Sigmoid colon (tissue), 7 donors: ENCODE data around the gene IRGQ. TPM values are rescaled to one million over a fixed set of nuclear protein-coding genes. Genes with fewer than 3 reads are reported as not detected.

Experiments used
- DNase-seq: peaks from one replicate; pipeline ENCODE4 v3.0.0-alpha.2; 2019
- H3K27ac ChIP-seq, 4 donors: fragments of 200-600 bp; sonication (generic); one replicate each; pipeline ENCODE4 v1.5.1; 2016 to 2019; ENCODE audit warnings: mild to moderate bottlenecking in 1 of 4
- H3K27me3 ChIP-seq, 3 donors: fragments of 200-600 bp; sonication (generic); one replicate each; pipeline ENCODE4 v1.5.1; 2019; ENCODE audit warnings: mild to moderate bottlenecking in 1 of 3
- H3K36me3 ChIP-seq, 4 donors: fragments of 200-600 bp; sonication (generic); one replicate each; pipeline ENCODE4 v1.5.1; 2016 to 2019
- H3K4me1 ChIP-seq, 4 donors: fragments of 200-600 bp; sonication (generic); one replicate each; pipeline ENCODE4 v1.5.1; 2017 to 2019
- H3K4me3 ChIP-seq, 4 donors: fragments of 200-600 bp; sonication (generic); one replicate each; pipeline ENCODE4 v1.5.1; 2017 to 2019; ENCODE audit warnings: mild to moderate bottlenecking in 2 of 4, moderate library complexity in 1 of 4
- H3K9me3 ChIP-seq, 4 donors: fragments of 200-600 bp in 3 of 4; sonication (generic) in 3 of 4; one replicate each; pipeline versions ENCODE4 v1.5.1 to v1.6.1; 2013 to 2019
- CTCF ChIP-seq, 4 experiments: fragments of 450-650 bp in 3 of 4; fragments of 200-600 bp in 1 of 4; IDR thresholded peaks; one replicate each; pipeline ENCODE4 v1.5.1; 2016 to 2019; ENCODE audit warnings: antibody characterized with exemption in 4 of 4, mild to moderate bottlenecking in 3 of 4, moderate library complexity in 2 of 4
- EP300 ChIP-seq, 4 donors: sonication (generic); formaldehyde crosslinking; IDR thresholded peaks; one replicate each; pipeline ENCODE4 v1.6.1; 2017; ENCODE audit warnings: antibody characterized with exemption in 4 of 4
- POLR2A ChIP-seq, 2 donors: fragments of 450-650 bp; IDR thresholded peaks; one replicate each; pipeline ENCODE4 v1.6.1; 2016; ENCODE audit warnings: antibody characterized with exemption in 2 of 2, mild to moderate bottlenecking in 2 of 2, moderate library complexity in 2 of 2
- POLR2AphosphoS5 ChIP-seq, 4 donors: sonication (generic); formaldehyde crosslinking; IDR thresholded peaks; one replicate each; pipeline ENCODE4 v1.6.1; 2017; ENCODE audit warnings: antibody characterized with exemption in 4 of 4
- WGBS, 2 donors: extraction: QIAGEN DNeasy Blood & Tissue Kit; methylation state at CpG; one replicate each; pipeline ENCODE4 v1.1.7; 2013; 5-methylcytosine and 5-hydroxymethylcytosine counted together
- intact Hi-C: fragments of 100-400 bp; cut with DNase I; formaldehyde crosslinking; loops from one replicate; pipeline ENCODE4 v1.15.1; 2023
- polyA plus RNA-seq, 3 donors: library from polyadenylated mRNA; stranded (reverse); fragments of 200-250 nt; gene quantifications; one replicate each; pipeline ENCODE4 v1.2.3, GENCODE V29; 2013
- total RNA-seq, 4 donors: library from RNA; depleted of rRNA; stranded (reverse); fragments of >200 nt; gene quantifications; one replicate each; pipeline ENCODE4 v1.1.0, GENCODE V29; 2016
- donor health status: healthy with polysubstance abuse.
- donor health status: Bipolar disorder and iron deficiency.
- donor health status: healthy.

Gene IRGQ
- total and polyA plus RNA-seq, 7 donors = 3.9 to 24.4 (median 13.5) TPM

GRCh38 chr19:43545276-43545675, 50.7 kb downstream of the IRGQ start:
- H3K27me3 ChIP-seq = no peaks in the 10 kb centered on the region
- no peak for DNase-seq
- H3K4me3 ChIP-seq = no peak overlapping the region
- no peaks in the 10 kb centered on the region for H3K4me1 ChIP-seq
- H3K27ac ChIP-seq = no peak overlapping the region
- TF ChIP-seq EP300 (IDR thresholded peaks at IDR 0.05) (no peak), POLR2AphosphoS5 (IDR thresholded peaks at IDR 0.05) (no peak), CTCF (IDR thresholded peaks at IDR 0.05) (no peak), POLR2A (IDR thresholded peaks at IDR 0.05) (no peak)
- no peaks in the 10 kb centered on the region for H3K9me3 ChIP-seq
- WGBS, 2 donors = 87 to 88% methylated on average over 5 of the region's 5 CpGs
- peaks cover 0 to 76% (median 32%) of the 10 kb centered on the region in 4 donors for H3K36me3 ChIP-seq
- intact Hi-C loops = no loop called here

- Histone ChIP-seq H3K9me3 (peaks cover 0 to 2% (median 0%) of the 10 kb centered on the region in 4 donors), H3K27me3 (no peaks in the 10 kb centered on the region), H3K27ac (no peak overlapping the region), H3K36me3 (peaks cover 0 to 80% (median 31%) of the 10 kb centered on the region in 4 donors), H3K4me3 (no peak overlapping the region), H3K4me1 (no peaks in the 10 kb centered on the region)
- TF ChIP-seq POLR2AphosphoS5 (IDR thresholded peaks at IDR 0.05) (no peak), CTCF (IDR thresholded peaks at IDR 0.05) (no peak), EP300 (IDR thresholded peaks at IDR 0.05) (no peak), POLR2A (IDR thresholded peaks at IDR 0.05) (no peak)
- intact Hi-C loops = no loop called here
- no peak for DNase-seq
- WGBS, 2 donors = 98% methylated on average over 9 of the region's 9 CpGs
Measured at GRCh38 chr19:43544077-43544476, 51.9 kb downstream of the IRGQ start.

- Histone ChIP-seq H3K4me3 (no peak overlapping the region), H3K36me3 (peaks cover 0 to 83% (median 41%) of the 10 kb centered on the region in 4 donors), H3K9me3 (peaks cover 0 to 7% (median 0%) of the 10 kb centered on the region in 4 donors), H3K27me3 (no peaks in the 10 kb centered on the region), H3K27ac (no peak overlapping the region), H3K4me1 (no peaks in the 10 kb centered on the region)
- TF ChIP-seq CTCF (IDR thresholded peaks at IDR 0.05) = no peak
- TF ChIP-seq POLR2A (IDR thresholded peaks at IDR 0.05) = no peak
- no peak for TF ChIP-seq POLR2AphosphoS5 (IDR thresholded peaks at IDR 0.05)
- TF ChIP-seq EP300 (IDR thresholded peaks at IDR 0.05) = no peak
- DNase-seq = no peak
- 96% methylated on average over 5 of the region's 5 CpGs for WGBS, 2 donors
- intact Hi-C loops = no loop called here
Measured at GRCh38 chr19:43541920-43542650, 53.8 kb downstream of the IRGQ start.

- intact Hi-C loops = no loop called here
- H3K9me3 ChIP-seq = peaks cover 0 to 7% (median 0%) of the 10 kb centered on the region in 4 donors
- no peaks in the 10 kb centered on the region for H3K27me3 ChIP-seq
- TF ChIP-seq POLR2AphosphoS5 (IDR thresholded peaks at IDR 0.05) (no peak), CTCF (IDR thresholded peaks at IDR 0.05) (no peak), EP300 (IDR thresholded peaks at IDR 0.05) (no peak), POLR2A (IDR thresholded peaks at IDR 0.05) (no peak)
- H3K27ac ChIP-seq = no peak overlapping the region
- DNase-seq = no peak
- no peak overlapping the region for H3K4me3 ChIP-seq
- H3K4me1 ChIP-seq = peaks cover 0 to 6% (median 5%) of the 10 kb centered on the region in 4 donors
- WGBS, 2 donors = 95 to 96% methylated on average over 3 of the region's 3 CpGs
- peaks cover 0 to 76% (median 39%) of the 10 kb centered on the region in 4 donors for H3K36me3 ChIP-seq
Measured at GRCh38 chr19:43540381-43540780, 55.6 kb downstream of the IRGQ start.
